ENCODE measurements around the gene RXRA.

DNA sequence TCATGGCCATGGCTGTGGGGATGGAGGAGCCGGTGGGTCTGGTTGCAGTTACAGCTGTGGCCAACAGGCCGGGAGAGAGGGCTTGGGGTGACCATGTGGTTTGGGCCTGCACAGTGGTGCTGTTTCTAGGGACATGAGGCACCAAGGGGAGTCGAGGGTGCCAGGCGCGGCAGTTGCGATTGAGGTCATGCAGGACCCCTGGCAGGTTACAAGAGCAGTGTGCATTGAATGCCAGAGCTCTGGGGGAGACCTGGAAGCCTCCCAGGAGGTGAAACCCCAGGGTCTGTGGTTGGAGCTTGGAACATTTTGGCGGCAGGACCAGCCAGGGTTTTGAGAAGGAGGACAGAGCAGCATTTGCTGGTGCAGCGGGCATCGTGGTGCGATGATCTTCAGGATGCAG is 21.7 kb downstream of the RXRA start:
- TF ChIP-seq POLR2A (IDR thresholded peaks at IDR 0.05; ENCODE audit: low read depth, low read length) (no peak), CREM (IDR thresholded peaks at IDR 0.05; ENCODE audit: low read depth) (no peak), CEBPB (IDR thresholded peaks at IDR 0.05; ENCODE audit: borderline replicate concordance in 1 of 2, low read depth in 2 of 2, low read length in 2 of 2) (no peak), TCF3 (IDR thresholded peaks at IDR 0.05; ENCODE audit: borderline replicate concordance, insufficient read depth, low read depth, low read length) (no peak)
- TF ChIP-seq, protein P1, sequence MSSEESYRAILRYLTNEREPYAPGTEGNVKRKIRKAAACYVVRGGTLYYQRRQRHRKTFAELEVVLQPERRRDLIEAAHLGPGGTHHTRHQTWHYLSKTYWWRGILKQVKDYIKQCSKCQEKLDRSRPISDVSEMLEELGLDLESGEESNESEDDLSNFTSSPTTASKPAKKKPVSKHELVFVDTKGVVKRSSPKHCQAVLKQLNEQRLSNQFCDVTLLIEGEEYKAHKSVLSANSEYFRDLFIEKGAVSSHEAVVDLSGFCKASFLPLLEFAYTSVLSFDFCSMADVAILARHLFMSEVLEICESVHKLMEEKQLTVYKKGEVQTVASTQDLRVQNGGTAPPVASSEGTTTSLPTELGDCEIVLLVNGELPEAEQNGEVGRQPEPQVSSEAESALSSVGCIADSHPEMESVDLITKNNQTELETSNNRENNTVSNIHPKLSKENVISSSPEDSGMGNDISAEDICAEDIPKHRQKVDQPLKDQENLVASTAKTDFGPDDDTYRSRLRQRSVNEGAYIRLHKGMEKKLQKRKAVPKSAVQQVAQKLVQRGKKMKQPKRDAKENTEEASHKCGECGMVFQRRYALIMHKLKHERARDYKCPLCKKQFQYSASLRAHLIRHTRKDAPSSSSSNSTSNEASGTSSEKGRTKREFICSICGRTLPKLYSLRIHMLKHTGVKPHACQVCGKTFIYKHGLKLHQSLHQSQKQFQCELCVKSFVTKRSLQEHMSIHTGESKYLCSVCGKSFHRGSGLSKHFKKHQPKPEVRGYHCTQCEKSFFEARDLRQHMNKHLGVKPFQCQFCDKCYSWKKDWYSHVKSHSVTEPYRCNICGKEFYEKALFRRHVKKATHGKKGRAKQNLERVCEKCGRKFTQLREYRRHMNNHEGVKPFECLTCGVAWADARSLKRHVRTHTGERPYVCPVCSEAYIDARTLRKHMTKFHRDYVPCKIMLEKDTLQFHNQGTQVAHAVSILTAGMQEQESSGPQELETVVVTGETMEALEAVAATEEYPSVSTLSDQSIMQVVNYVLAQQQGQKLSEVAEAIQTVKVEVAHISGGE (CRISPR knock-in tag; IDR thresholded peaks at IDR 0.05) = no peak

All from GM12878 (cell line).